SK-N-SH treated with all-trans-retinoic acid at 6 μM for 48 hours (cell line): ENCODE results near the gene IMPG1.

Source experiments
- ATAC-seq: fragments of 200-7000 bp; cut with Tn5 transposase; 3 replicates; pipeline ENCODE4 v1.9.1; 2020; ENCODE audit warnings: mild to moderate bottlenecking, moderate library complexity
- ARNTL ChIP-seq: fragments of 450-650 bp; formaldehyde crosslinking; IDR thresholded peaks from 2 replicates; pipeline ENCODE4 v1.5.0; 2020; ENCODE audit warnings: low read depth, mild to moderate bottlenecking, moderate library complexity, borderline replicate concordance
- BACH2 ChIP-seq: fragments of 250-450 bp; sonication (Bioruptor Pico); IDR thresholded peaks from 2 replicates; pipeline ENCODE4 v1.9.0; 2021; ENCODE audit warnings: mild to moderate bottlenecking, borderline replicate concordance
- CREB5 ChIP-seq: fragments of 250-450 bp; sonication (Bioruptor Pico); IDR thresholded peaks from 2 replicates; pipeline ENCODE4 v1.5.1; 2020; ENCODE audit warnings: low read depth, mild to moderate bottlenecking, moderate library complexity
- CSDC2 ChIP-seq: fragments of 250-450 bp; sonication (Bioruptor Pico); IDR thresholded peaks from 2 replicates; pipeline ENCODE4 v1.5.0; 2020; ENCODE audit warnings: mild to moderate bottlenecking, moderate library complexity
- GLIS3 ChIP-seq: fragments of 250-450 bp; sonication (Bioruptor Pico); IDR thresholded peaks from 2 replicates; pipeline ENCODE4 v1.5.0; 2020; ENCODE audit warnings: mild to moderate bottlenecking, moderate library complexity
- ISL1 ChIP-seq: fragments of 250-450 bp; sonication (Bioruptor Pico); IDR thresholded peaks from 2 replicates; pipeline ENCODE4 v2.1.2; 2022; ENCODE audit warnings: mild to moderate bottlenecking, moderate library complexity
- OSR1 ChIP-seq: fragments of 250-450 bp; sonication (Bioruptor Pico); IDR thresholded peaks from 2 replicates; pipeline ENCODE4 v1.8.0; 2022; ENCODE audit warnings: moderate library complexity, mild to moderate bottlenecking, inconsistent platforms
- PPARA ChIP-seq: fragments of 250-450 bp; sonication (Bioruptor Pico); IDR thresholded peaks from 2 replicates; pipeline ENCODE4 v1.5.0; 2020; ENCODE audit warnings: mild to moderate bottlenecking, borderline replicate concordance
- RARB ChIP-seq: fragments of 250-450 bp; sonication (Bioruptor Pico); IDR thresholded peaks from 2 replicates; pipeline ENCODE4 v1.8.0; 2021; ENCODE audit warnings: mild to moderate bottlenecking, moderate library complexity
- SNAI2 ChIP-seq: fragments of 250-450 bp; sonication (Bioruptor Pico); IDR thresholded peaks from 2 replicates; pipeline ENCODE4 v1.5.0; 2020; ENCODE audit warnings: mild to moderate bottlenecking, moderate library complexity
- TCF4 ChIP-seq: fragments of 250-450 bp; sonication (Bioruptor Pico); IDR thresholded peaks from 2 replicates; pipeline ENCODE4 v1.8.0; 2021; ENCODE audit warnings: mild to moderate bottlenecking, moderate library complexity, borderline replicate concordance
- TOX ChIP-seq: fragments of 250-450 bp; sonication (Bioruptor Pico); IDR thresholded peaks from 2 replicates; pipeline ENCODE4 v1.8.0; 2021; ENCODE audit warnings: mild to moderate bottlenecking, moderate library complexity, borderline replicate concordance
- ZC3H10 ChIP-seq: fragments of 250-450 bp; sonication (Bioruptor Pico); IDR thresholded peaks from 2 replicates; pipeline ENCODE4 v1.5.1; 2021; ENCODE audit warnings: mild to moderate bottlenecking, moderate library complexity
- ZFP3 ChIP-seq: fragments of 250-450 bp; sonication (Bioruptor Pico); IDR thresholded peaks from 2 replicates; pipeline ENCODE4 v1.5.0; 2020; ENCODE audit warnings: mild to moderate bottlenecking, moderate library complexity
- ZFP30 ChIP-seq: fragments of 450-650 bp; formaldehyde crosslinking; IDR thresholded peaks from 2 replicates; pipeline ENCODE4 v1.5.0; 2022; ENCODE audit warnings: mild to moderate bottlenecking, moderate library complexity
- ZNF565 ChIP-seq: fragments of 450-650 bp; formaldehyde crosslinking; conservative IDR thresholded peaks from 2 replicates; pipeline ENCODE4 v1.5.0; 2020; ENCODE audit warnings: low read depth, mild to moderate bottlenecking, moderate library complexity
- ZNF8 ChIP-seq: fragments of 450-650 bp; formaldehyde crosslinking; IDR thresholded peaks from 2 replicates; pipeline ENCODE4 v1.5.0; 2020; ENCODE audit warnings: mild to moderate bottlenecking, moderate library complexity
- TF ChIP-seq, protein P1 (sequence below): fragments of 250-450 bp; sonication (Bioruptor Pico); IDR thresholded peaks from 2 replicates; pipeline ENCODE4 v1.8.0; 2021; ENCODE audit warnings: low read depth, mild to moderate bottlenecking, moderate library complexity, borderline replicate concordance
- TF ChIP-seq, protein P2 (sequence below): fragments of 250-450 bp; sonication (Bioruptor Pico); IDR thresholded peaks from 2 replicates; pipeline ENCODE4 v1.5.1; 2021; ENCODE audit warnings: mild to moderate bottlenecking, moderate library complexity
- TF ChIP-seq, protein P3 (sequence below): fragments of 250-450 bp; sonication (Bioruptor Pico); IDR thresholded peaks from 2 replicates; pipeline ENCODE4 v1.5.0; 2020; ENCODE audit warnings: mild to moderate bottlenecking, moderate library complexity

IMPG1 gene

GRCh38 chr6:75936682-75937081 lies 135.8 kb downstream of the IMPG1 start:
- TF ChIP-seq BACH2 (CRISPR knock-in tag), result no peak
- no peak for ATAC-seq

GRCh38 chr6:75935473-75935793 lies 137.0 kb downstream of the IMPG1 start:
- TF ChIP-seq ISL1 (CRISPR knock-in tag) (no peak), ARNTL (CRISPR knock-in tag) (no peak), ZFP3 (CRISPR knock-in tag) (no peak), BACH2 (CRISPR knock-in tag) (no peak), OSR1 (CRISPR knock-in tag) (no peak), ZNF565 (no peak), CSDC2 (CRISPR knock-in tag) (no peak), TOX (no peak), ZNF8 (CRISPR knock-in tag) (no peak), ZFP30 (CRISPR knock-in tag) (no peak), PPARA (CRISPR knock-in tag) (no peak), CREB5 (CRISPR knock-in tag) (no peak), RARB (CRISPR knock-in tag) (no peak), GLIS3 (CRISPR knock-in tag) (no peak)
- TF ChIP-seq, protein P1, sequence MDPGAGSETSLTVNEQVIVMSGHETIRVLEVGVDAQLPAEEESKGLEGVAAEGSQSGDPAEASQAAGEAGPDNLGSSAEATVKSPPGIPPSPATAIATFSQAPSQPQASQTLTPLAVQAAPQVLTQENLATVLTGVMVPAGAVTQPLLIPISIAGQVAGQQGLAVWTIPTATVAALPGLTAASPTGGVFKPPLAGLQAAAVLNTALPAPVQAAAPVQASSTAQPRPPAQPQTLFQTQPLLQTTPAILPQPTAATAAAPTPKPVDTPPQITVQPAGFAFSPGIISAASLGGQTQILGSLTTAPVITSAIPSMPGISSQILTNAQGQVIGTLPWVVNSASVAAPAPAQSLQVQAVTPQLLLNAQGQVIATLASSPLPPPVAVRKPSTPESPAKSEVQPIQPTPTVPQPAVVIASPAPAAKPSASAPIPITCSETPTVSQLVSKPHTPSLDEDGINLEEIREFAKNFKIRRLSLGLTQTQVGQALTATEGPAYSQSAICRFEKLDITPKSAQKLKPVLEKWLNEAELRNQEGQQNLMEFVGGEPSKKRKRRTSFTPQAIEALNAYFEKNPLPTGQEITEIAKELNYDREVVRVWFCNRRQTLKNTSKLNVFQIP (CRISPR knock-in tag), result no peak
- TF ChIP-seq, protein P2, sequence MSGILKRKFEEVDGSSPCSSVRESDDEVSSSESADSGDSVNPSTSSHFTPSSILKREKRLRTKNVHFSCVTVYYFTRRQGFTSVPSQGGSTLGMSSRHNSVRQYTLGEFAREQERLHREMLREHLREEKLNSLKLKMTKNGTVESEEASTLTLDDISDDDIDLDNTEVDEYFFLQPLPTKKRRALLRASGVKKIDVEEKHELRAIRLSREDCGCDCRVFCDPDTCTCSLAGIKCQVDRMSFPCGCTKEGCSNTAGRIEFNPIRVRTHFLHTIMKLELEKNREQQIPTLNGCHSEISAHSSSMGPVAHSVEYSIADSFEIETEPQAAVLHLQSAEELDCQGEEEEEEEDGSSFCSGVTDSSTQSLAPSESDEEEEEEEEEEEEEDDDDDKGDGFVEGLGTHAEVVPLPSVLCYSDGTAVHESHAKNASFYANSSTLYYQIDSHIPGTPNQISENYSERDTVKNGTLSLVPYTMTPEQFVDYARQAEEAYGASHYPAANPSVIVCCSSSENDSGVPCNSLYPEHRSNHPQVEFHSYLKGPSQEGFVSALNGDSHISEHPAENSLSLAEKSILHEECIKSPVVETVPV (CRISPR knock-in tag), result no peak
- ATAC-seq, result peak; percentile 19

GRCh38 chr6:75934643-75935472 lies 137.6 kb downstream of the IMPG1 start:
- peak; percentile 92 for ATAC-seq
- no peak for TF ChIP-seq TCF4 (CRISPR knock-in tag)
- TF ChIP-seq ZNF8 (CRISPR knock-in tag), result no peak
- TF ChIP-seq GLIS3 (CRISPR knock-in tag), result no peak
- no peak for TF ChIP-seq TOX
- TF ChIP-seq SNAI2 (CRISPR knock-in tag), result no peak
- TF ChIP-seq, protein P1 (CRISPR knock-in tag), result no peak
- no peak for TF ChIP-seq ZFP3 (CRISPR knock-in tag)
- no peak for TF ChIP-seq BACH2 (CRISPR knock-in tag)
- TF ChIP-seq, protein P2 (CRISPR knock-in tag), result no peak
- TF ChIP-seq, protein P3, sequence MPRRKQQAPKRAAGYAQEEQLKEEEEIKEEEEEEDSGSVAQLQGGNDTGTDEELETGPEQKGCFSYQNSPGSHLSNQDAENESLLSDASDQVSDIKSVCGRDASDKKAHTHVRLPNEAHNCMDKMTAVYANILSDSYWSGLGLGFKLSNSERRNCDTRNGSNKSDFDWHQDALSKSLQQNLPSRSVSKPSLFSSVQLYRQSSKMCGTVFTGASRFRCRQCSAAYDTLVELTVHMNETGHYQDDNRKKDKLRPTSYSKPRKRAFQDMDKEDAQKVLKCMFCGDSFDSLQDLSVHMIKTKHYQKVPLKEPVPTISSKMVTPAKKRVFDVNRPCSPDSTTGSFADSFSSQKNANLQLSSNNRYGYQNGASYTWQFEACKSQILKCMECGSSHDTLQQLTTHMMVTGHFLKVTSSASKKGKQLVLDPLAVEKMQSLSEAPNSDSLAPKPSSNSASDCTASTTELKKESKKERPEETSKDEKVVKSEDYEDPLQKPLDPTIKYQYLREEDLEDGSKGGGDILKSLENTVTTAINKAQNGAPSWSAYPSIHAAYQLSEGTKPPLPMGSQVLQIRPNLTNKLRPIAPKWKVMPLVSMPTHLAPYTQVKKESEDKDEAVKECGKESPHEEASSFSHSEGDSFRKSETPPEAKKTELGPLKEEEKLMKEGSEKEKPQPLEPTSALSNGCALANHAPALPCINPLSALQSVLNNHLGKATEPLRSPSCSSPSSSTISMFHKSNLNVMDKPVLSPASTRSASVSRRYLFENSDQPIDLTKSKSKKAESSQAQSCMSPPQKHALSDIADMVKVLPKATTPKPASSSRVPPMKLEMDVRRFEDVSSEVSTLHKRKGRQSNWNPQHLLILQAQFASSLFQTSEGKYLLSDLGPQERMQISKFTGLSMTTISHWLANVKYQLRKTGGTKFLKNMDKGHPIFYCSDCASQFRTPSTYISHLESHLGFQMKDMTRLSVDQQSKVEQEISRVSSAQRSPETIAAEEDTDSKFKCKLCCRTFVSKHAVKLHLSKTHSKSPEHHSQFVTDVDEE (CRISPR knock-in tag), result no peak
- no peak for TF ChIP-seq OSR1 (CRISPR knock-in tag)
- no peak for TF ChIP-seq ZC3H10 (CRISPR knock-in tag)
- TF ChIP-seq, all 23 proteins: peak for 0
